ENCODE data around the gene DIPK1A. TPM values are rescaled to one million over a fixed set of nuclear protein-coding genes. Genes with fewer than 3 reads are reported as not detected.

Gene DIPK1A
- total RNA-seq, 1 experiment from 2014 or later = 3.8 TPM

- Mint-ChIP-seq H3K27me3 (ENCODE audit: low read depth) (no peaks in the 10 kb centered on the region), H3K27ac (no peak overlapping the region), H3K4me1 (peaks cover 2 to 4% of the 10 kb centered on the region in 2 experiments; a peak in 2 of 4 replicates), H3K36me3 (ENCODE audit: insufficient read depth in 1 of 3, low read depth in 3 of 3) (no peaks in the 10 kb centered on the region; a peak in 2 of 7 replicates), H3K9me3 (no peaks in the 10 kb centered on the region; a peak in 1 of 5 replicates), H3K4me3 (no peak overlapping the region)
- no peak overlapping the region for H4K91ac ChIP-seq (ENCODE audit: insufficient read length, low read depth, low read length)
- H3K18ac ChIP-seq (ENCODE audit: insufficient read length, low read depth, low read length) = no peak overlapping the region
- no peak overlapping the region for H2BK120ac ChIP-seq (ENCODE audit: low read depth, low read length, poor library complexity, severe bottlenecking)
- no peak overlapping the region for H3K23ac ChIP-seq (ENCODE audit: insufficient read length, low read depth, low read length)
- no peak overlapping the region for H4K5ac ChIP-seq (ENCODE audit: insufficient read length, low read depth, low read length)
- peak; percentile 98 for TF ChIP-seq CTCF (conservative IDR thresholded peaks at IDR 0.05)
- H3K9ac ChIP-seq (ENCODE audit: extremely low read depth, insufficient read length, low read length) = no peak overlapping the region
- no peaks in the 10 kb centered on the region for H3K79me1 ChIP-seq (ENCODE audit: insufficient read depth, low read depth, low read length, poor library complexity, severe bottlenecking)
- H3K56ac ChIP-seq (ENCODE audit: insufficient read length, low read depth, low read length) = no peak overlapping the region
- H3K4me2 ChIP-seq (ENCODE audit: insufficient read depth, insufficient read length, low read length) = no peak overlapping the region
- no peaks in the 10 kb centered on the region for H3K9me3 ChIP-seq (ENCODE audit: control insufficient read depth, low read depth, low read length)
- H3K4me1 ChIP-seq (ENCODE audit: insufficient read depth, low read length) = no peaks in the 10 kb centered on the region
- H3K4ac ChIP-seq (ENCODE audit: low read depth, low read length) = no peak overlapping the region
- no peak for DNase-seq
- H2BK20ac ChIP-seq (ENCODE audit: low read depth, low read length, poor library complexity, severe bottlenecking) = no peak overlapping the region
- H2AFZ ChIP-seq (ENCODE audit: low read length) = no peak overlapping the region
- H2BK15ac ChIP-seq (ENCODE audit: low read depth, low read length) = no peak overlapping the region
- H3K23me2 ChIP-seq (ENCODE audit: insufficient read length, low read depth, low read length, poor library complexity, severe bottlenecking) = no peaks in the 10 kb centered on the region
- no peak overlapping the region for H2AK5ac ChIP-seq (ENCODE audit: insufficient read length, low read length)
- no peaks in the 10 kb centered on the region for H4K20me1 ChIP-seq (ENCODE audit: control insufficient read depth, insufficient read depth, insufficient read length)
- no peaks in the 10 kb centered on the region for H3K27me3 ChIP-seq (ENCODE audit: insufficient read depth, low read length)
- no peaks in the 10 kb centered on the region for H3K79me2 ChIP-seq (ENCODE audit: insufficient read depth, low read length)
- no peak overlapping the region for H2BK5ac ChIP-seq (ENCODE audit: insufficient read length, low read length)
- 100% methylated on average over 4 of the region's 13 CpGs for WGBS (ENCODE audit: extremely low coverage, insufficient read length, low lambda C conversion rate)
- no peak overlapping the region for H3K27ac ChIP-seq (ENCODE audit: insufficient read length, low read depth, low read length)
- no peak overlapping the region for H4K8ac ChIP-seq (replicated peaks; ENCODE audit: insufficient read length, low read depth, low read length)
- no peak overlapping the region for H3K14ac ChIP-seq (ENCODE audit: insufficient read depth, low read length)
- H3T11ph ChIP-seq (ENCODE audit: low read length) = no peak overlapping the region
- no peak overlapping the region for H2BK12ac ChIP-seq (ENCODE audit: insufficient read length, low read depth, low read length)
Measured at GRCh38 chr1:92858564-92859399, 102.5 kb downstream of the DIPK1A start.

All from H9 (cell line).